Astrocyte (in vitro differentiated cells and primary cell): Measurements from ENCODE around the gene ARHGEF40. TPM values are rescaled to one million over a fixed set of nuclear protein-coding genes. Genes with fewer than 3 reads are reported as not detected.

Experiments
- DNase-seq: peaks from one replicate; pipeline ENCODE4 v3.0.0-alpha.2; 2010; ENCODE audit warnings: low read depth
- FAIRE-seq: peaks from 2 replicates; lab custom pipeline; 2011; peaks lifted over from hg19 to GRCh38; lab: Jason Lieb, UNC
- H2AFZ ChIP-seq: 2 replicates; pipeline ENCODE4 v1.6.0; 2012; ENCODE audit warnings: low read depth, low read length, inconsistent platforms
- H3K27ac ChIP-seq: 2 replicates; pipeline ENCODE4 v1.5.1; 2011; ENCODE audit warnings: low read depth, low read length, inconsistent platforms
- H3K27me3 ChIP-seq: 2 replicates; pipeline ENCODE4 v1.6.0; 2011; ENCODE audit warnings: low read length, inconsistent platforms; ENCODE audit not compliant: insufficient read depth
- H3K36me3 ChIP-seq: 2 replicates; pipeline ENCODE4 v1.5.1; 2011; ENCODE audit warnings: low read length, inconsistent platforms; ENCODE audit not compliant: insufficient read depth
- H3K4me1 ChIP-seq: 2 replicates; pipeline ENCODE4 v1.5.1; 2011; ENCODE audit warnings: low read length, inconsistent platforms; ENCODE audit not compliant: insufficient read depth
- H3K4me2 ChIP-seq: 2 replicates; pipeline ENCODE4 v1.6.0; 2012; ENCODE audit warnings: low read length, inconsistent platforms
- H3K4me3 ChIP-seq: 2 replicates; pipeline ENCODE4 v1.5.1; 2011; ENCODE audit warnings: low read depth, mild to moderate bottlenecking, low read length, inconsistent platforms; ENCODE audit not compliant: insufficient read depth
- H3K79me2 ChIP-seq: 2 replicates; pipeline ENCODE4 v1.6.0; 2012; ENCODE audit warnings: mild to moderate bottlenecking, low read length, inconsistent platforms; ENCODE audit not compliant: insufficient read depth
- H3K9ac ChIP-seq: 2 replicates; pipeline ENCODE4 v1.6.0; 2012; ENCODE audit warnings: mild to moderate bottlenecking, low read length, inconsistent platforms
- H3K9me3 ChIP-seq: 2 replicates; pipeline ENCODE4 v1.5.1; 2012; ENCODE audit warnings: low read depth, mild to moderate bottlenecking, low read length, inconsistent platforms; ENCODE audit not compliant: insufficient read depth
- H4K20me1 ChIP-seq: 2 replicates; pipeline ENCODE4 v1.6.0; 2012; ENCODE audit warnings: low read length, inconsistent platforms; ENCODE audit not compliant: insufficient read depth
- H3K27ac Mint-ChIP-seq: one replicate; pipeline ENCODE4 v1.8.0; 2021; ENCODE audit warnings: mild to moderate bottlenecking, mixed read lengths; ENCODE audit not compliant: unreplicated experiment
- H3K27me3 Mint-ChIP-seq: one replicate; pipeline ENCODE4 v1.8.0; 2021; ENCODE audit warnings: low read depth, mixed read lengths; ENCODE audit not compliant: unreplicated experiment
- H3K36me3 Mint-ChIP-seq: one replicate; pipeline ENCODE4 v1.8.0; 2021; ENCODE audit warnings: low read depth, mixed read lengths; ENCODE audit not compliant: unreplicated experiment
- H3K4me1 Mint-ChIP-seq: one replicate; pipeline ENCODE4 v1.8.0; 2021; ENCODE audit warnings: low read depth, mixed read lengths; ENCODE audit not compliant: unreplicated experiment
- H3K4me3 Mint-ChIP-seq: one replicate; pipeline ENCODE4 v1.8.0; 2021; ENCODE audit warnings: mild to moderate bottlenecking, moderate library complexity, mixed read lengths; ENCODE audit not compliant: unreplicated experiment
- H3K9me3 Mint-ChIP-seq: one replicate; pipeline ENCODE4 v1.8.0; 2021; ENCODE audit warnings: mild to moderate bottlenecking, mixed read lengths; ENCODE audit not compliant: unreplicated experiment
- EZH2 ChIP-seq: IDR thresholded peaks from 2 replicates; pipeline ENCODE4 v1.6.1; 2012; ENCODE audit warnings: mild to moderate bottlenecking, low read length, inconsistent platforms; ENCODE audit not compliant: insufficient read depth
- total RNA-seq: library from RNA; stranded (reverse); gene quantifications from 2 replicates; pipeline ENCODE4 v1.2.1, GENCODE V29; 2021
- TF ChIP-seq, protein P1 (sequence below): IDR thresholded peaks from 2 replicates; pipeline ENCODE4 v1.5.1; 2011; ENCODE audit warnings: low read depth, mild to moderate bottlenecking, inconsistent platforms, low read length, moderate library complexity; ENCODE audit not compliant: insufficient read depth

ARHGEF40 gene
- total RNA-seq, 1 donor from 2014 or later = 99.9 TPM

DNA sequence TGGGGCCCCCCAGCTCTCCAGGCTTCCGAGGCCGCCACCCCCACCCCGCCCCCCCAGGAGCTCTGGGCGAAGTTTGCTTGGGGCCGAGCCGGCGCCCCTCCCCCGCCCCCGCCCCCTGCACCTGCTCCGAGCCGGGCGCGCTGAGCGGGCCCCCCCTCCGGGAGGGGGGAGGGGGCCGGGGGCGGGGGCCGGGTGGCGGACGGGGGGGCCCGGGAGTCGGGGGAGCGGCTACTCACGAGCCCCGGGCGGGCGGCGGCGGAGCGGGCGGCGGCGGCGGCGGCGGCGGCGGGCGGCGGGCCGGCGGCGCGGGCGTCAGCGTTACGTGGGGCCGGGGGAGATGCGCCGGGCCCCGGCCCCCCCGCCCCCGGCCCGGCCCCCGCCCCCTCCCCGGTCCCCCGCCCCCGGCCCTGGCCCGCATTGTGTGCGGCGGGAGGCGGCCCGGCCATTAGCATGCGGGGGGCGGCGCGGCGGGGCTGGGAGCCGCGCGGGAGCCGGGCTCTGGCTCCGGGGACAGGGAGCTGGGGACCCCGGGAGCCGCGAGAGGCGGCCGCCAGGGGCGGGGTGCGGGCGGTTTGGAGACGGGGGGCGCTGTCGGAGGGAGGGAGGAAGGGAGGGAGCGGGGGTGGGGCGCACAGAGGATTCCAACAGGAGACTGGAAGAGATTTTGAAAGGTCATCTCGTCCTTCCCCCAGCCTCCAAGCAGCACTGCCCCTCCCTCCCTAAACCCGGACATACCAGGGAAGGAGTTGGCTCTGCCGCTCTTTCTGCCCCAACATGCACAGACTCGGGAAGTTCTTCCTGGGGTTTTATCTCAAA lies 28.2 kb downstream of the ARHGEF40 start, which contains the start of gene ZNF219:
Gene ZNF219 (minus strand): TSS at position 580 of the 816 bp plus-strand sequence. CDS start 5,064 bp downstream, outside the sequence.
- FAIRE-seq (no peak), DNase-seq (peak; percentile 26)
- no peak for TF ChIP-seq EZH2
- TF ChIP-seq, protein P1, sequence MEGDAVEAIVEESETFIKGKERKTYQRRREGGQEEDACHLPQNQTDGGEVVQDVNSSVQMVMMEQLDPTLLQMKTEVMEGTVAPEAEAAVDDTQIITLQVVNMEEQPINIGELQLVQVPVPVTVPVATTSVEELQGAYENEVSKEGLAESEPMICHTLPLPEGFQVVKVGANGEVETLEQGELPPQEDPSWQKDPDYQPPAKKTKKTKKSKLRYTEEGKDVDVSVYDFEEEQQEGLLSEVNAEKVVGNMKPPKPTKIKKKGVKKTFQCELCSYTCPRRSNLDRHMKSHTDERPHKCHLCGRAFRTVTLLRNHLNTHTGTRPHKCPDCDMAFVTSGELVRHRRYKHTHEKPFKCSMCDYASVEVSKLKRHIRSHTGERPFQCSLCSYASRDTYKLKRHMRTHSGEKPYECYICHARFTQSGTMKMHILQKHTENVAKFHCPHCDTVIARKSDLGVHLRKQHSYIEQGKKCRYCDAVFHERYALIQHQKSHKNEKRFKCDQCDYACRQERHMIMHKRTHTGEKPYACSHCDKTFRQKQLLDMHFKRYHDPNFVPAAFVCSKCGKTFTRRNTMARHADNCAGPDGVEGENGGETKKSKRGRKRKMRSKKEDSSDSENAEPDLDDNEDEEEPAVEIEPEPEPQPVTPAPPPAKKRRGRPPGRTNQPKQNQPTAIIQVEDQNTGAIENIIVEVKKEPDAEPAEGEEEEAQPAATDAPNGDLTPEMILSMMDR = no peak
- Histone ChIP-seq H3K79me2 (no peaks in the 10 kb centered on the region), H3K9ac (peak within 1 kb of the TSS; percentile 74), H3K27ac (no peak within 1 kb of the TSS), H3K4me2 (peak within 1 kb of the TSS; percentile 96), H3K9me3 (no peaks in the 10 kb centered on the region), H3K4me1 (peaks cover 19% of the 10 kb centered on the region), H3K36me3 (no peaks in the 10 kb centered on the region), H4K20me1 (peaks cover 26% of the 10 kb centered on the region), H3K4me3 (peak within 1 kb of the TSS; percentile 72), H3K27me3 (peaks cover 8% of the 10 kb centered on the region), H2AFZ (peak within 1 kb of the TSS; percentile 67)
- no peaks in the 10 kb centered on the region for H3K27me3 Mint-ChIP-seq
- peak within 1 kb of the TSS; percentile 35 for H3K27ac Mint-ChIP-seq
- H3K36me3 Mint-ChIP-seq = no peaks in the 10 kb centered on the region
- peaks cover 60% of the 10 kb centered on the region for H3K4me1 Mint-ChIP-seq
- H3K9me3 Mint-ChIP-seq = no peaks in the 10 kb centered on the region
- H3K4me3 Mint-ChIP-seq = peak within 1 kb of the TSS; percentile 85

DNA sequence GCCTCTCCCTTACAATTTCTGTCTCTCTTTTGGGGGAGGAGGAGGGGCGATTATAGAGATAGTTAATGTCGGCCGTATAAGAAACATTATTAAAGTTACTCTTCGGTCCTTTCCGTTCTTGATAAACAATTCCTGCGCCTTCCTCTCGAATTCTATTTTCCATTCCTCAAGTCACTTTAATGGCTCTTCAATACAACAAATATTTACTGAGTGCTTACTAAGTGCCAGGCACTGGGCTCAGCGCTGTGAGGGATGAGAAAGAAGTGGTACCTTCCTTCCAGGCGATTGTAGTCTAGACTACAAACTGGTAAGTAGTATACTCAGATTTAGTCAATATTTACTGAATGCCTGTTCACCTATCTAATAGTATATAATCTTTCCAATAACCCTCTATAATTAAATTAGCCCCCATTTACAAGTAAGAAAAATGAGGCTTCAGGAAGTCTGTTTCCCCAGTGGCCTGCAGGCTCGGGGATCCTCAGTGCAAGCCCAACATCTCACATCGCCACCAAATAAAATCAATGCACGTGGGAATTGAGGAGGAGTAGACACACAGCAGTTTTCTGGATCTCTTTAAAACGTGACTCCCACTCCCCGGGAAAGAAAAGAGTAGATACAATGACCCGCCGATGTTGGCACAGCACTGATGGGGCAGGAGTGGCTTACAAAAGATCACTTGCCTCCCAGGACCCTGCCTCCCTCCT lies 28.9 kb downstream of the ARHGEF40 start:
- no peaks in the 10 kb centered on the region for H3K36me3 Mint-ChIP-seq
- Histone ChIP-seq H2AFZ (peak overlapping the region; percentile 67), H3K9ac (peak overlapping the region; percentile 74), H3K4me2 (peak overlapping the region; percentile 96), H4K20me1 (peaks cover 19% of the 10 kb centered on the region), H3K4me3 (peak overlapping the region; percentile 72), H3K79me2 (no peaks in the 10 kb centered on the region), H3K27me3 (peaks cover 8% of the 10 kb centered on the region), H3K9me3 (no peaks in the 10 kb centered on the region), H3K4me1 (peaks cover 17% of the 10 kb centered on the region), H3K36me3 (no peaks in the 10 kb centered on the region), H3K27ac (no peak overlapping the region)
- FAIRE-seq (no peak), DNase-seq (no peak)
- H3K4me3 Mint-ChIP-seq = peak overlapping the region; percentile 83
- peak; percentile 52 for TF ChIP-seq EZH2
- TF ChIP-seq, protein P1 = no peak
- H3K9me3 Mint-ChIP-seq = no peaks in the 10 kb centered on the region
- peaks cover 54% of the 10 kb centered on the region for H3K4me1 Mint-ChIP-seq
- peak overlapping the region; percentile 35 for H3K27ac Mint-ChIP-seq
- no peaks in the 10 kb centered on the region for H3K27me3 Mint-ChIP-seq
